HG03064 (cell line): Measurements from ENCODE around the gene POC1A.
A peak's percentile ranks its signal among the peaks of the same experiment; 100 is the strongest.

ENCODE experiments used
- ATAC-seq: cut with Tn5 transposase; IDR thresholded peaks from one replicate; pipeline ENCODE4 v1.9.1; 2021; ENCODE audit warnings: low read depth; ENCODE audit not compliant: unreplicated experiment

Gene POC1A

GRCh38 chr3:52070724-52071621 lies 83.2 kb downstream of the POC1A start:
- ATAC-seq, result no peak

DNA sequence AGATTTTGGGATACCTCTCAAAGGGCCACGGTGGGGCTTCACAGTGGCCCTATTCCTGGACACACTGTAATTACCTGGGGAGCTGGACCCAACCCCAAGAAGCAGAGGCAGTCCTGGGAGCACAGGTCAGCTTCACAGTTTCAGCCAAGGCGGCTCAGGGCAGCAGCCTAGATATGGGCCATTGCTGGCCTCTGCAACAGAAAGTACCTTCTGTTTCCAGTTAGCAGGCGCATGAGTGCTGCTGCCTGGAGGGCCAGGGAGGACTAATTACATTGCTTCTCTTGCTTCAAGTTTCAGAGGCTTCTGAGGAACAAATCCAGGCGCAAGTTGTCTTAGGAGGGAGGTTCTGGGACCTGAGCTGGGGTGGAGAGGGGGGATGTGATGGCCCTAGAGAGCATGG lies 84.4 kb downstream of the POC1A start:
- ATAC-seq, result no peak

DNA sequence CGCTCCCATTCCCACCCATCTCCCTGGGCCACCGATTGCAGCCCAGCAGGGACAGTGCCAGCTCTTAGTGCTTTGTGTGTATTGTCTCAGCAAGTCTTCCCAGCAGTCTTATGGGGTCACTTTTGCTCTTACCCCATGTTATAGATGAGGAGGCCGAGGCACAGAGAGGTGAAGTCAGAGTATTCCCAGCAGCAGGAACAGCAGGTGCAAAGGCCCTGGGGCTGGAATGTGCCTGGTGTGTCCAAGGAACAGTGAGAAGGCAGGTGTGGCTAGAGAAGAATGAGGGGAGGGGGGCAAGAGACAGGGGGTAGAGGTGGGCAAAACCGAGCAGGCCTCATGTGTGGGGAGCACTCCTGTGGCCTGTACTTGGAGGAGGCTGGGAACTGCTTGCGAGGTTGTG lies 85.1 kb downstream of the POC1A start:
- ATAC-seq, result no peak

GRCh38 chr3:52068730-52069129 lies 85.5 kb downstream of the POC1A start:
- ATAC-seq, result no peak

DNA sequence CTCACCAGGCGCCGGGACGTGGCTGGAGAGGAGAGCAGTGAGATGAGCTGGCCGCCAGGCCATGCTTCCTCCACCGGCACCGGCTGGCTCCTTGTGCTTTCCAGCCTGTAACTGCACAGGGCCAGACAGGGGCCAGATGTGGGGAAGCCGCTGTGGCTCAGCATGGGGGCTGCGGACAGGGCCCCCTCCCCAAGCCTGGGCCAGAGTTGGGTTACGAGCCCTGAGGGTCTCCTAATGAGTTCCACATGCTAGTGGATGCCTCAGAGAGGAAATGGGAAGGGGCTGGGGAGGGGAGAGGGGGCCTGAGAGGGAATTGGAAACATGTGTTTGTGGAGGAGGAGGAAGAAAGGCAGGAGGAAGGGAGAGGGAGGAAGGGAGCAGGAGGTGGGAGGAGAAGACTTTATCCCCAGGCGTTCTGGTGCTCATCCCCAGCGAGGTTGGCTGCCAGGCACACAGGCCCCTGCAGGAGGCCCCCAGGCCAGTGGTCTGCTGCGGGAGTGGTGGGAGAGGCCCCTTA lies 86.1 kb downstream of the POC1A start:
- no peak for ATAC-seq

- ATAC-seq, result no peak
These were observed 86.7 kb downstream of the POC1A start for GRCh38 chr3:52067526-52067925.

DNA sequence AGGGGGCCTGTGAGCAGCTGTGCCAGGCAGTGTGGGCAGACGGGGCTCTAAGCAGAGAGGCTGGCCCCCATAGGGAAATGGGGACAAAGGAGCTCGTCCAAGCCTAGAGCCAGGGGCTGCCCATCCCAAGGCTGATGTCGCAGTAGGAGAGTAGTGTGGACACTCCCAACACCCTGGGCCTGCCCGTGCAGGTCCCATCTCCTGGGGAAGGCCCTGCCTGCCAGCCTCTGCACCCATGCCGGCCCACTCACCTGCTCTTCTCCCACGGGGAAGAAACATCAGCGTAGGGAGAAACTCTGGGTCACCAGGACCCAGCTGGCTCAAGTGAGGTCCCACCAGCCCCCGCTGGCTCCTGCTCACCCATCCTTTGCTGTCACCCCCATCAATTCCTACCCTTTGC lies 87.2 kb downstream of the POC1A start:
- no peak for ATAC-seq

DNA sequence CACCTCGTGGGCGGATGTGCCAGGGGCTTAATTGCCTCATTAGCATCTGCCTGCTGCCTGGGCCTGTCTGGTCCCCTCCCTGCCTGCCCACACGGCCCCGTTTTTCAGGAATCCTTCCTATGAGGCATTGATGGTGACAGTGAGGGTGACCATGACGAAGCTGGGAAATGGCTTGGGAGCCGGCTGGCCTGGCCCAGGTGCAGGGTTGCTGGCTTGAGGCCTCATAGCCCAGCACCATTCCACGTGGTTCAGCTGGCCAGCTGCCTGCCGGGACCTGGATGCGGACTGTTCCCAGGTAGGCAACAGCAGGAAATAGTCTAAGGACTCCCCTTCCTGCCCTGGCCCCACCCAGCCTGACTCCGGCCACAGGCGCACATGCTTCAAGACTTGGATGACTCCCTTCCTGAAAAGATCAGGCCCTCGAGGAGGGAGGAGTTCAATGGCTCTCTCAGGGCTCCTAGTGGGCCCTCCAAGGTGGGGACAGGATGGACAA lies 88.9 kb downstream of the POC1A start:
- no peak for ATAC-seq

GRCh38 chr3:52064561-52064960 lies 89.7 kb downstream of the POC1A start:
- ATAC-seq, result no peak

- ATAC-seq, result no peak
These were observed 91.0 kb downstream of the POC1A start for GRCh38 chr3:52063026-52063723.

DNA sequence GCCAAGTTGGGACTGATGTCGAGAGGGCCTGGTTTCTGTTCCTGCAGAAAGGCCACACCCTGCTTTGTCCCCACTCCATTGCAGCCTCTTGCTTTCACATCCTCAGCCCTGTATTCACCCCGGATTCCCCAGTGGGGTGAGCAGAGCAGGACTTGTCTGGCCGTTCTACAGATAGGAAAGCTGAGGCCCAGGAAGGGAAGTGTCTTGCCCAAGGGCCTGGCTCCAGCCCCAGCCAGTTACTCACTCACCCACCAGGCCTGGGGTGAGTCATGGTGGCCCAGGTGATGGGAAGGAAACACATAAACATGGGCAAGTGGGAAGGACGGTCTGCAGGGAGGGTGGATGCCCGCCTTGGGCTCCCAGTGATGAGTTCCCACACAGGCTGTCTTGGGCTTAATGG lies 91.7 kb downstream of the POC1A start:
- ATAC-seq, result no peak

DNA sequence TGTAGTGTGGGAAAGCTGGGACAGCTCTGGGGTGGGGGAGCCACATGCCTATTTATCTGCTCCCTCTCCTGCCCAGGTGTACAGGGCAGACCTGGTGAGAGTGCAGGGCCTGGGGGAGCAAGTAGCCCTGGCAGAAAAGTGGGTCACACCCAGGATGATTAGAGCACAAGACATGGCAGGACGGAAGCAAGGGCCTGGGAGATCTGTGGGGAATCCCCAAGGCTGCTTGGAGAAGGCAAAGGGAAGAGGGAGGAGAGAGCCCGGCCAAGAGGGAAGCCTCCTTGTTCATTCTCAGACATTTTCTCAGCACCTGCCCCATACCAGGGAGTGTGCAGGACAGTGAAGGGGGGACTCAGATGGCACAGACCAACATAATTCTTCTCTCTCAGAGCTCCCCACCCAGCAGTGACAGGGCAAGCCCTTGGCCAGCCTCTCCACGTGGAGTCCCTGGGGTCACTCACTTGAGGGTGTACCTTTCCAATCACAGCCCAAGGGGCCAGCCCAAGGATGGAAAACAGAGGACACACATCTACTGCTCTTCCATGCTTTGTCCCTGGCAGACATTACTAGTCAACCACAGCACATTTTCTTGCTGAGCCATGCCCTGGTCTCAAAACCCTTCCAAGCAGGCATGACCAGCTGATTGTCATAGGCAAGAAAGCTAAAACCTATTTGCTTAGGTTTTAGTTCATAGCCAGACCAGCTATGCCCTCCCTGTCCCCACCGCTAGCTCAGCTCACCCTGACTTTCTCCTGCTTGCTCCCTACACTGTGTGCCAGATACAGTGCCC lies 92.9 kb downstream of the POC1A start:
- ATAC-seq, result no peak

DNA sequence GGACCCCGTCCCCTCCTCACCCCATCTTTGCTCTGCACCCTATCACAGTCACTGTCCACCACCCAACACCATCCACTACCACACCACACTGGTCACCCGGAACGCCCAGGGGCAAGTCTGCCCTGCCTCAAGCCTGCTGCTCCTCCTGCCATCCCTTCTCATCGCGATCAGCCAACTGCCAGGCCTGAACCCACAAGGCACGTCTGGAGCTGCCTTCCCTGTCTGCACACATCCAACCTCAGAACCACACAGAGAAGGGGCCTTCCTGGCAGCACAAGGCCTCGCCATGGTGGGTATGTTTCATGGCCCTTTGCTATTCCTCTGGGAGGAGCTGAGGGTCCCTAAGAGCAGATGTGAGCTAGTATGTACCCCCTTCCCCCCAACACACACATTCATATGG lies 94.4 kb downstream of the POC1A start:
- no peak for ATAC-seq

GRCh38 chr3:52057812-52058495 lies 96.3 kb downstream of the POC1A start:
- no peak for ATAC-seq

GRCh38 chr3:52056968-52057811 lies 97.0 kb downstream of the POC1A start:
- ATAC-seq, result peak; percentile 61

DNA sequence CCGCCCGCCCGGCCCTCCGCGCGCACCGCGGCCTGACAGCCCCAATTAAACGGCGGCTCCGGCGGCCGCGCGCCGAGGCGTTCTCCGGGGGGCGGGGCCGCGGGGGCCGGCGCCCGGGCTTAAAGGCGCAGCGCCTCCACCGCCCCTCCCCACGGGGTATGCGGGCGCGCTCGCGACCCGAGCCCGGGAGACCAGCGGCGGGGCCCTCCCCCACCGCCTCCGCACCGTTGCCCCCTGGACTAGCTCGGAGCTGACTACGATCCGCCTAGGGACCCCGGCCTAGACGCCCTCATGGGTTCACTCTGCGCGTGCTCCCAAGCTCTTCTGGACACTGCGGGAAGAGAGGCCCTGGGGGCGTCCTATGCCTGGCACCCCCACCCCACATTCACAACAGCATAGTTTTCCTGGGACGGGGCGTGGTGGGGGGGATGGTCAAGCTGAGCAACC lies 97.7 kb downstream of the POC1A start, which contains the start of gene DUSP7:
Gene DUSP7 (minus strand): TSS at position 51 of the 447 bp plus-strand sequence. CDS start 205 bp downstream, outside the sequence.
- peak; percentile 33 for ATAC-seq

DNA sequence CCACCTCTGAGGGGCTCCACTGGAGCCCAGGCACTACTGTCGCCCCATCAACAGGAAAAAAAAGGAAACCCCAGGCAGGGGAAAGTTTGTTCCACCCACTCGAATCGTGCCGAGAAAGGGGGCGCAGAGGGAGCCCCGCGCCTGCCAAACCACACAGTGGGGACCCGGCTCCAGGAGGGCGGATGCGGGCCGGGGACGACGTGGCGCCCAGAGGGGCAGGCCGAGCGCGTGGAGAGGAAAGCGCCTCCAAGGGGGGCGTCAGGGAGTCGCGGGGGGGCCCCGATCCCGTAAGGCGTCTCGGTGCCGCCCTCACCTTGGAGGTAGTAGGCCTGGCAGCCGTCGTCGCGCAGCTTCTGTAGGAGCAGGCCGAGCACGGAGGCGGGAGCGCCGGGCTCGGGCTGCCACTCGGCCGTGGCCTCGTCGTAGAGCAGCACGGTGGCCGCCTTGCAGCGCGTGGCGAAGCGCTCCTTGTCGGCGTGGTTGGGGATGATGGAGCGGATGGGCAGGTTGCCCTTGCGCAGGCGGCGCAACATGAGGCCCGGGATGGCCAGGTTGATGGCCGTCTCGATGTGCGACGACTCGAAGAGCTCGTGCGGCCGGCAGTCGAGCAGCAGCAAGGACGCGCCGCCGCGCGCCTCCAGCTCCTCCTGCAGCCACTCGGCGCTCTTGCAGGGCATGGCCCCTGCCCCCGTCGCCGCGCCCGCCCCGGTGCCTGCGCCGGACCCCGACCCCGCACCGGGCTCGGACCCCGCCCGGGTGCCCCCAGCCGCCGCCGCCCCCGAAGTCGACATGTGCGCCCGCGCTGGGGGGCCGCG lies 98.5 kb downstream of the POC1A start:
- ATAC-seq, result peak; percentile 9
